AML-193 (cell line): ENCODE results near the gene SNAP29.
"Not testable (repeated sequence)": the region's sequence is repeated elsewhere in the genome, so short reads cannot be mapped to it uniquely, and the experiment has no call there.

Experiments
- DNase-seq, 2 experiments: peaks; one replicate each; lab custom pipeline; 2025; lab: John Stamatoyannopoulos, UW

The SNAP29 gene

GRCh38 chr22:20834725-20835124, 24.1 kb upstream of the SNAP29 start:
- no peak for DNase-seq

- DNase-seq, result no peak
Measured at GRCh38 chr22:20836987-20837823, 21.6 kb upstream of the SNAP29 start.

DNA sequence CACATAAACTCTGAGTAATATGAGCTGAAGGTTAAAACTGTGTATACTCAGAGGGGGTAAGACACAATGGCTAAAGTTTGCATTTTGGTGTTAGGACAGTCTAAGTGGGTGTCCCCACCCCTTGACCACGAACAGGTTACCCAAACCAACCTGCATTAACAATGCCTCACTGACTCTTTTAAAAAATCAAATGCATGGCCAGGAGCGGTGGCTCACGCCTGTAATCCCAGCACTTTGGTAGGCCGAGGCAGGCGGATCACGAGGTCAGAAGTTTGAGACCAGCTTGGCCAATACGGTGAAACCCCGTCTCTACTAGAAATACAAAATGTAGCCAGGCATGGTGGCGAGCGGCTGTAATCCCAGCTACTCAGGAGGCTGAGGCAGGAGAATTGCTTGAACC, 19.5 kb upstream of the SNAP29 start:
- not testable (repeated sequence) for DNase-seq

- no peak for DNase-seq
Measured at GRCh38 chr22:20839837-20840645, 18.8 kb upstream of the SNAP29 start.

- DNase-seq, result no peak
Measured at GRCh38 chr22:20840646-20841371, 18.0 kb upstream of the SNAP29 start.

DNA sequence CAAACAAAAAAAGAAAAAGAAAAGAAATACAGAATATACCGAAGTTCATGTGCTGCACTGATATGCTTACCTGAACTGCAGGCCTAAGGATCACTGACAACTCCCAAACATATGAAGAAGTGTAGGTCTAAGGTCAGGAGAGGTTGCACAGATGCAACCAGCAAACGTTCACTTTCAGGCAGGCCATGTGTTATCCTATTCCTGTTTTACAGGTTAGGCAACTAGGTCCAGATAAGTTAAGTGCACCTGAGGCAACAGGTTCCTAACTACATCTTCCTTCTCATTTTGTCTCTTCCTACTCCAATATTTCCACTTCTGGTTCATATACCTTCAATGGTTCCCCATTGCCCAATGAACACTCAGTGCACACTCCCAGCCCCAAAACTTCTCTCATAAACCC, 15.3 kb upstream of the SNAP29 start:
- DNase-seq, result no peak

DNA sequence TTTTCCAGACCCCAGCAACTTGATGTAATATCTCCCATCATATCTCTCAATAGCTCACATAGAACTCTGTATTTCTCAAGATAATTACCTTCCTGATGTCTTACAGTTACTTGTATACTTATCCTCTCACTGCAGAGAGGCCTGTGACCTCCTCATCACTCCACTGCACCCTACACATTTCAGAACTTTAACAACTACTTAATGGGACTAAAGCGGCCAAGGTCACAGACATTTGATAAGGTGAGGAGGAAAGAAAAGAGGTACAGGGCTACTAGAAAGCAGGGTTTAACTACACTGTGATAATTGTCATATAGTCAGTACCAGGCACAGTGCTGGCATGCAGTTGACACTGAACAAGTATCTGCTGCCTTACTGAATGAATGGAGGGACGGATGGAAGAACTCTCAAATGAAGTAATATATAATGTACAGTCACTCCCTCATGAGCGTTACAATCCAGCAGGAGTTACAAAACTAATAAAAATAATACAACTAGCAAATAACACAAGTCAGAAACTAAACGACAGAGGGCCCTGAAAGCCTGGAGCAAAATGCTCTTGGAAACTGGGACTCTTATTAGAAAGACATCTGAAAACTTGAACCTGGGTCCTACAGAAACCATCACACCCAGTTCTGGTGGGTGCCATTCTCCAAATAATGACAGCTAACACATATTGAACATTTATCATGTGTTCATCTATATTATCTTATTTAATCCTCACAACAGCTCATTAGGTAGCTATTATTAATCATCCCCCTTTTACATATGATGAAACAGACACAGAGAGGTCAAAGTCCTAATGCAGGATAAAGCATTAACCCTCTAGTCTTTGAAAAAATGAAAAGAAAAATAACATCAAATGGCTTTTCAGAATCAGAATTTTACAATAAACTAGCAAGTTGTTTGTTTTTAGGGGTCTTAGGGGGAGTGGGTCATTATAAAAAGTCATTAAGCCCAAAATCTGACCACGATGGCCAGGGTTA, 14.5 kb upstream of the SNAP29 start:
- no peak for DNase-seq

GRCh38 chr22:20847318-20847822, 11.4 kb upstream of the SNAP29 start:
- no peak for DNase-seq

- no peak for DNase-seq
Measured at GRCh38 chr22:20852076-20852475, 6.7 kb upstream of the SNAP29 start.

DNA sequence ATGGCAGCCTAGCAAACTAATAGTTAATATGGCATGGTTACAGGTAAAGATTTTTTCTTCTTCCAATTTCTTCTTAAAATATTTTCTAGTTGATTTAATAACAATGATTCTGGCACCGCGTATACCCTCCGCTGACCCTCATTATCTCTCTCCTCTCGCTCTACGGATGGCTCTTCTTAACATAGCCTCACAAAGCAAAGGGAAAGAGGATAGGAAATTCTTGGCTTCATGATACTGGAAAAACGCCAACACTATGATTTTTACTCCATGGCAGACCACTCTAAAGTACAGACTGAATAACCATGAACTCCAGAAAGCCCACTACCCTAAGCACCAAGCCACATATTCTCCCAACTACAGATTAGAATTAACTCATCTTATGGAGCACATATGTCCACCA, 6.3 kb upstream of the SNAP29 start:
- no peak for DNase-seq

DNA sequence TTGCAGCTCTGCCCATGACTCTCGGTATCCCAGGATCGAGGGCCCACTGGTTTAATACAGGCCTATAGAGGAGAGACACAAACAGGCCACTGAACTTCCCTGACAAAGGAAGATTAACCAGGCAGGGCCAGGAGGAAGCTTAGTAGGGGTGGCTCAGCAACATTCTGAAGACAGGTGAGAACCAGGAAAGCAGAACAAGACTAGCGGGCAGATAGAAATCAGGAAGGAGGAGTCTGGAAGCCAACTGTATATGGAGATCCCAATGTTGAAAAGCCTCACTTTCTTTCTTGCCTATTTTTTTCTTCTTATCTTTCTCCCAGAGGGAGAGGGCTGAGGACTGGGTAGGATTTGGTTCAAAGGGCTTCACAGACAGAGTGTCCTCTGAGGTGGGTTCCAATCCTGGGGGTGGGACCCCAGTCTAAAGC, 5.6 kb upstream of the SNAP29 start:
- no peak for DNase-seq

DNA sequence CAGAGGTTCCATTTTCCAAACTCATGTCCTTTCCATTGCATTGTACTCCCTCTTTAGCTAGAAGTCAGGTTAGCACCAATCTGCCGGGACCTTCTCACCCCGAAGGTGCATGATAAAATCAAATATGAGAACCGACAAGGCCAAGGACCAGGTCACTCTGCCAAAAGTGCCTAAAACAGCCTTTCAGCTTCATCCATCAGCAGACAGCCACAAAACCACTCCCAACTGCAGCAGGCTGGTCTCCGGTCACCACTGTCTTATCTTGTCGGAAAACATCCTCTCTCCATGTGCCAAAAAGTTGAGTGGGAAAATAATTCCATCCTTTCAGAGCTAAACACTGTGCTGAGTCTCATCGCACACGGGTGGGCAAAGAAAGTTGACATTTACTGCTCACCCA, 1.6 kb upstream of the SNAP29 start:
- no peak for DNase-seq

- peak in 1 of 2 experiments; percentile 42 for DNase-seq
Measured at GRCh38 chr22:20857838-20858614, 781 bp upstream of the SNAP29 start.

DNA sequence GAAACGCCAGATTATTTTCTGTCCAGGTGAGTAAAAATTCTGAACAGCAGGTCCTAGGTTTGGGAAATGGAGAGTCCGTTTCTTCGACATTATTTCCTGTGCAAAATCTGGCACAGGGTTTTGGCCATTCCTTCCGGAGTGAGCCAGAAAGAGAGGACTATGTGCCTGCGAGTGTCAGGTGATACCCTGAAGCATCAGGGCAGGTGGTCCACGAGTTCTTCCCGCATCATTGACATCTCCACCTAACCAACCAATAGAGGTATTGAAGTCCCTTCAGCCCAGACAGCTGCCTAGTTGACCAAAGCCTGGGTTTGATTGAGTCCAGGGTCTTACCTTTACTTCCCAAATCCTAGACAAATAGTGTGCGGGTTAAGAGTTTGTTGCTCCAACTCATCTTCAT, 808 bp downstream of the SNAP29 start:
- no peak for DNase-seq

- DNase-seq, result no peak
Measured at GRCh38 chr22:20862540-20862939, 3.7 kb downstream of the SNAP29 start.

- DNase-seq, result peak in 1 of 2 experiments; percentile 6
Measured at GRCh38 chr22:20863366-20863765, 4.6 kb downstream of the SNAP29 start.

- DNase-seq, result no peak
Measured at GRCh38 chr22:20864186-20864908, 5.5 kb downstream of the SNAP29 start.

- no peak for DNase-seq
Measured at GRCh38 chr22:20865331-20865730, 6.5 kb downstream of the SNAP29 start.

DNA sequence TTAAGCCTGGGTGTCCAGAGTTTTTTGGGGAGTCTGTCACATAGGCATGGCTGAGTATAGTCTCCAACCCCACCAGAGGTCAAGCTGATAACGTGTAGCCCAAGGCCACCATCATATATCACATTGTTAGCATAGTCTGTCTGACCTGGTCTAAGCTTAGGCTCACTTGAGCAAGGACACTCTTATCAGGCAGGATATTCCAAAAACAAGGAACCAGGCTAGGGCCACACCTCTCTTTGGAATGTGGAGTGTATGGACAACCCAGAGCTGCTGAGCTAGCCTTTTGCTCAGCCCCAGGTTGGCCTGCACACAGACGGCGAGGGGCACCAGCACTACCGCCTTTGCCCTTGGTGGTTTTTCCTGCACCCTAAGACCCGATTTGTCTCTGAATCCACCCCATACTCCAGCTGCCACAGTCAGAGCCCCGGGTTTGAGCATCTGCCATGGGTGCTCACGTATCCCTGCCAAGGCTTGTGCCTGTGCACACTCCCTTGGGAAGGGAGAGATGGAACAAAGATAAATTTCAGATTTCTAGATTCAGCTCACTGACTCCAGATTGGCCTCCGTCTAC, 7.2 kb downstream of the SNAP29 start:
- DNase-seq, result no peak
